Suppressor macrophage (primary cell): ENCODE data around the gene PIGT.

ENCODE experiments used
- DNase-seq, 4 experiments: peaks; one replicate each; pipeline ENCODE4 v3.0.0-alpha.2; 2020 to 2022

The PIGT gene

GRCh38 chr20:45402946-45403345 is 13.0 kb upstream of the PIGT start:
- DNase-seq, result no peak

- no peak for DNase-seq
Measured at GRCh38 chr20:45404438-45404837, 11.5 kb upstream of the PIGT start.

DNA sequence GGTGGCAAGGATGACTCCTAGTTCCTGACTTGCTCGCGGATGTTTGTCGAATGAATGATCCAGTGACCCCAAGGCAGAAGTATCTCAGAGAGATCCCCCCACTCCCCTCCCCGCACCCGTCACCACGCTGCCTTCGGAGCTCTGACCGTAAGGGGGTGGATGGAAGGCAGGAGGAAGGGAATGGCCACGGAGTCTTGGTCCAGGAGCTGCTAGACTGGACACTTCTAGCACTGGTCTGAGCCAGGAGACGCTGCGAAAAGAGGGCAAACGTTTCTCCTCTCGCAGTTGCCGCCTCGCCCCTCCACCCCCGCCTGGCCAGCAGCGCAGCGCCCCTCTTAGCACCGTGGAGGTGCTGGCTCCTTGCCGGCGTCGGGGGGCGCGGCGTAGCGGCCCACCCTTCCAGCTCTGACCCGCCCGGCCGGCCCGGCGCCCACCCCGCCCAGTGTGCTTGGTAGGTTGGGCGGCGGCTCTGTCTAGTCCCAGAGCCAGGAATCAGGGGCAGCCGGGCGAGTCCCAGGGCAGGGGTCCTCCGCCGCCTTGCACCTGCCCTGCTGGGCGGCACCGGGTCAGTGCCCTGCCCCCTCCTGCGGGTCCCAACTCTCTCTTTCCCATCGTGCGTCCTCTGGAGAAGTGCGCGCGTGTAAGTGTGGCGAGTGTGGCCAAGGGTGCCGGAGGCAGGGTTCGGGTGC is 10.2 kb upstream of the PIGT start:
- peak in 1 of 4 experiments; percentile 17 for DNase-seq

GRCh38 chr20:45406260-45407066 is 9.5 kb upstream of the PIGT start:
- DNase-seq, result peak; percentile 46 to 82 (median 63)

DNA sequence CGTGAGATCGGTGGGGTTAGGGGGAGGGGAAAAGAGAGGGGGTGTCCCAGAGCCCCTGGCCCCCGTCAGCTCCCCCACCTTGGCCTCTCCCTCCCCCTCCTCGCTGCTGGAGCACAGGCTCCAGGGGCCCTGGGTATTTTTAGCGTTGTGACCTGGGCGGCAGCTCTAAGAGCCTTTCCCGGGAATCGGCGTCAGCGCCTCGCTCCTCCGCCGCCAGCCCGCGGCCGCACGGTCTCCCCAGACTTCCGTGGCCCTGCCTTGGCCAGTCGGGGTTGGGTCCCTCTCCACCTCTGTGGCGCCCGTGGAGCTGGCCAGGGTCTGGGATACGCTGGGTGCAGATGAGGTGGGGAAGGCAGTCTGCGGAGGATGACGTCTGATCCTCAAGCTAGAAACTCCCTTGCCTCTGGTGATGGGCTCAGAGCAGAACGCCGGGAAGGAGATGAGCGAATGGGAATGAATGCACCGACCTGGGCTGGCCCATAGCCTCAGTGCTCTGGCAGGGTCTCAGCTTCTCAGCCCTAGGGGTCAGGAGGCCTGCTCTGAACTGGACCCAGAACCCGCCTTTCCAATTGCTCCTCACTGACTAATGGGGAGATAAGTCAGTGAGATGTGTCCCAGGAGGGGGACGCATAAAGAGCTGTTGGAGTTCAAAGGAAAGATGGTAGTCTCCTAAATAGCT is 8.7 kb upstream of the PIGT start:
- peak in 3 of 4 experiments; percentile 12 to 48 (median 40) for DNase-seq

DNA sequence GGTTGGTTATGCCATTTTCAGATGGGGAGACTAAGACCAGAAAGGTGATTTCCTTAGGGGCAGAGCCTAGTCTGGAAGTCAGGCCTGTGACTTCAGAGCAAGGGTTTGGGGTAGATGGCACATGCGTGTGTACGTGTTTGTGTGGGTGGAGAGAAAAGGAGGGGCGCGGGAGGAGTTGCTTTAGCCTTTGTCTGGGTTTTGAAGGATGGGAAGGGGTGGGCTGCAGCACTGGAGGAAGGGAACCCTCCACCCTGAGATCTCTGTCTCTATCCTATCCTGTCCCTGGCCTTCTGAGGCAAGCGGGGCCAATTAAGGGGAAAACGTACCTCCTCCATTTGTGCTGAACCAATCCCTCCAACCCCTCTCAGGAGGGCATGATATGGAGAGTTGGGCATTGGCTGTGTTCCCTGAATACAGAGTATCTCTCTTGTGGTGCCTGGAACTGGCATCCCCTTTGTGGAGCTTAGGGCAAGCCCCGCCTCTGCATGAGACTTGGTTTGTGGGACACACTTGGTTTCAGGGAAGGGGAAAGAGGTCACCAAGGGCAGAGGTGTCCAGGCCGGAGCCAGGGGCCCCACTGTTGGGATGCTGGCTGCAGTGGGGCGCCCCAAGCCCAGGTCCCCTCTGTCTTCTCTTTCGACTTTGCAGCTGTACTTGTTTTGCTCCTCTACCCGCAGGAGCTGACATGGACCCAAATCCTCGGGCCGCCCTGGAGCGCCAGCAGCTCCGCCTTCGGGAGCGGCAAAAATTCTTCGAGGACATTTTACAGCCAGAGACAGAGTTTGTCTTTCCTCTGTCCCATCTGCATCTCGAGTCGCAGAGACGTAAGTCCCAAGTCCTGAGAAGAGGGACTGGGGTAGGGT is 7.9 kb upstream of the PIGT start, which contains the start of gene DBNDD2:
DBNDD2 (plus strand) TSS at position 507 of the 863 bp plus-strand sequence; CDS start at position 686, 179 bp downstream.
- no peak for DNase-seq

DNA sequence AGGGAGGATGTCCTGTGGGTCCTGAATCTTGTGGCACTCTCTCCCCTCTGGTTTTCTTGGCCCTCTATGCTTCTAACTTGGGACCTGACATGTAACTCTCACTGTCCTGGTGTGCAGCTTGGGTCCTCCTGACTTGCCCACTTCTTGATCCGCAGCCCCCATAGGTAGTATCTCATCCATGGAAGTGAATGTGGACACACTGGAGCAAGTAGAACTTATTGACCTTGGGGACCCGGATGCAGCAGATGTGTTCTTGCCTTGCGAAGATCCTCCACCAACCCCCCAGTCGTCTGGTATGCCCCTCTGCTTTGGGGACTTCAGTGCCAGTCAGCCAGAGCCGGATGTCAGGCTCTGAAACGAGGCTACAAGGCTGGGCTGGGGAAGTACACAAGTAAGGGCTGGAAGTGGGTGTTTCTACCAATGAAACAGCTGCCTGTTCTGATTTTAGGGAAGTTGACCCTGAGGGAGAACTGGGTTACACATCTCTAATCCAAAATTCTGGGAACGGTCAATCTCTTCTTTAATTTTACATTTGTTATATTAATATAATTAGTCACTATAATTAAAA is 7.2 kb upstream of the PIGT start:
- peak; percentile 73 to 89 (median 86) for DNase-seq

- DNase-seq, result peak in 3 of 4 experiments; percentile 9 to 46 (median 14)
Measured at GRCh38 chr20:45409521-45410272, 6.2 kb upstream of the PIGT start.

GRCh38 chr20:45410887-45411286 is 5.1 kb upstream of the PIGT start:
- no peak for DNase-seq

DNA sequence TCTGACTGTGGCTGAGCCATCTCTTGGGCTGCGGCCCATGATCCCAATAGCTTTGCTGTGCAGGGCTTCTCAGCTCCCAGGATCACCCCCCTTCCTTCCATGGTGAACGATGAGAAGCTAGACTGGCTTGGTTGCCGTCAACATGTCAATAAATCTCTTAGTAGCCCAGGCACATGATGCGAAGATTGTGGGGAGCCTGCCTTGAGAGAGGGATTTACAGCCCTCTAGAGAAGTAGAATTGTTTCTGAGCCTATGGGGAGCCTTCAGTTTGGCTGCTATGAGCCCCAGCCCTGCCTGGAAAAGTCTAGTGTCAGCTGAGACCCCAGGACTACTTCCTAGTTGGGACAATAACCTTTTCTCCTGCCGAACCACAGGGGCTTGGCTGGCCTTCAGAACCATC is 3.3 kb upstream of the PIGT start:
- no peak for DNase-seq

DNA sequence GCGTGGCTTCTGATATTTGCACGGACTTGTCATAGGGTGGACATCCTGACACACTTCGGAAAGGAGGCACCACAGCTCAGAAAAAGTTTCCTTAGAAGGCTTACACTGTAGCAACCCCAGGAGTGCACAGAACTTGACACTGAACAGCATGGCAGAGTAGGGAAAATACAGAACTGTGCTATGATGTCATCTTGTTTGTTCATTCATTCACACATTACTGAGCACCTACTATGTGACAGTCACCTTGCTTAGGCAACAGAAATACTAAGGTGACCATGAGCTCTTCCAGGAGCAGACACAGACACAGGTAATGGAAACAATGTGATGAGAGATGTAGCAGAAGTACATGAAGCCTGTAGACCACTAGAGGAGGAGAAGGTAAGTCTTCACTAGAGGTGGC is 2.5 kb upstream of the PIGT start:
- no peak for DNase-seq

DNA sequence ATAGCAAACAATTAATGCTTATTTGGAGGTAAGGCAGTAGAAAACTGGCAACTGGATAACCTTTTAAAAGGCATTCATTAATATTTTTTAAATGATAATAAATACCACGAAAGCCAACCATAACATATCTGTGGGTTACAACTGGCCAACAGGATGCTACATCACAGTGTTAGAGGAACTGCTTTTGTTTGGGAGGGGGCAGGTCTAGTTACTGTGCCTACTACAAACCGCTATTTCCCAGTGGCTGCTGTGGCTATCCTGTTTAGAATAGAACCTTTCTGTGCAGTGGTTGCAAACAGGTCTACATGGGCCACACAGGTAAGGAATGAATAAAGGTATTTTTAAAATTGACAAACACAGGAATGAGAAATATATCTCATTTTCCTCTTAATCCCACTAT is 976 bp downstream of the PIGT start:
- DNase-seq, result peak in 2 of 4 experiments; percentile 23 to 37

- no peak for DNase-seq
Measured at GRCh38 chr20:45419188-45420091, 3.5 kb downstream of the PIGT start.

DNA sequence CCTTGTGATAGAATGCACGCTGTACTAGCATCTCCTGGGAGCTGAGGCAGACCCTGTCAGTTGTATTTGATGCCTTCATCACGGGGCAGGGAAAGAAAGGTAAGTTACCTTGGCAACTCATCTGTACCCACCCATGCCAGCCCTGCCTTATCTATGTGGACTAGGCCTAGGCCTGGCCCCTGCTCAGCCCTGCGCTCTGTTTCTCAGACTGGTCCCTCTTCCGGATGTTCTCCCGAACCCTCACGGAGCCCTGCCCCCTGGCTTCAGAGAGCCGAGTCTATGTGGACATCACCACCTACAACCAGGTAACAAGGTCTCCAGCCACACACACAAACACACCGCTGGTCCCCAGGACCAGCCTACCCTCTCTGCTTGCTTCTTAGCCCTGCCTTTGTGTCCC is 4.2 kb downstream of the PIGT start:
- DNase-seq, result no peak

GRCh38 chr20:45423700-45424099 is 7.8 kb downstream of the PIGT start:
- DNase-seq, result no peak

GRCh38 chr20:45425561-45425960 is 9.6 kb downstream of the PIGT start:
- no peak for DNase-seq

GRCh38 chr20:45426320-45427016 is 10.5 kb downstream of the PIGT start:
- DNase-seq, result peak in 3 of 4 experiments; percentile 41 to 50 (median 44)

DNA sequence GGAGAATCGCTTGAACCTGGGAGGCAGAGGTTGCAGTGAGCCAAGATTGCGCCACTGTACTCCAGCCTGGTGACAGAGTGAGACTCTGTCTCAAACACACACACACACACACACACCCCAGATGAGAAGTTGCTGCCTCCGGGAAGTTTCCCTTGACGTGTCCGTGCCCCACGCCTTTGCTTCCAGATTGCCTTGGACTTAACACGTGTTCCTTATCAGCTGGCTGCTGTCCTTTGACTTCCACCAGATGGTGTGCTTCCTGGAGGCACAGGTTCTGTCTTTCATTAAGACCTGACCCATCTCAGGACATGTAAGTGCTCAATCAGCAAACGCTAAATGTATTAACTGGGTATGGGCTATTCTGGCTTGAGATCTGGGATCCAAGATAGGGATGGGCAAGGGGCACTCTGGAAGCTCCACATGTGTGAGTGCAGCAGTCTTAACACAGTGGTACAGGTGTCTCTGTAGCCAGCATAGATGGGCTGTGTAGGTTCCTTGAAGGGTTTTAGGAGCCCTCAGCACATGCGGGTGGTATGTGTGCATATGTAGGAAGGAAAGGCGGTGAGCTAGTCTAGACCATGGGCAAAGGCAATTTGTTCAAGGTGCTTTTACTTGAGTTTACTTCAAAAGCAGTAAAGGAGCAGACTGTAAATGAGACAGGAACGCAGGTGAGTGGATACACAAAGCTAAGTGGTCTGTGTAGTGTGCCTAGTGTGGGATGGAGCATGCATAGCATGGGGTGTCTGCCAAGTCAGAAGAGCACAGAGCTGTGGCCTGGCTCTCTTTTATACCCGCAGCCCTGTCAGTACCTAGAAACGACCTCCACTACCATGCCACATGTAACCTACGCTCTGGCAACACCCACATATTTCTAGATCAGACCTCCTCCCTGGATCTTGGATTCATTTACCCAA is 11.6 kb downstream of the PIGT start:
- DNase-seq, result no peak
